SK-N-SH (cell line): ENCODE data around the gene PTER. TPM values are rescaled to one million over a fixed set of nuclear protein-coding genes. Genes with fewer than 3 reads are reported as not detected.
A peak's percentile ranks its signal among the peaks of the same experiment; 100 is the strongest.

Experiments used
- CTCF ChIA-PET: fragments of 300-600, 350-600 bp; formaldehyde crosslinking; extraction: SDS; loops from one replicate; lab custom pipeline; 2021; lab: Yijun Ruan, JAX
- POLR2A ChIA-PET: fragments of 350-600 bp; sonication (Branson Sonifier 250); formaldehyde crosslinking; extraction: SDS; loops from one replicate; lab custom pipeline; 2020; ENCODE audit warnings: antibody characterized with exemption, inconsistent platforms; lab: Yijun Ruan, JAX
- DNase-seq: peaks from one replicate; pipeline ENCODE4 v3.0.0; 2012
- H2AFZ ChIP-seq: fragments of 200-600 bp; sonication (generic); 2 replicates; pipeline ENCODE4 v1.8.1; 2016; ENCODE audit warnings: antibody characterized with exemption, mild to moderate bottlenecking, low read depth
- H3F3A ChIP-seq: fragments of 200-600 bp; sonication (generic); replicated peaks from 2 replicates; pipeline ENCODE3; 2016; ENCODE audit warnings: antibody characterized with exemption, mild to moderate bottlenecking; ENCODE audit not compliant: insufficient read depth
- H3K27ac ChIP-seq, 2 experiments: fragments of 200-500 bp in 1 of 2; fragments of 200-600 bp in 1 of 2; sonication (Bioruptor generic) in 1 of 2; sonication (generic), shearing (Covaris generic) in 1 of 2; 2 replicates each; pipeline versions ENCODE4 v1.5.1 to v1.6.1; 2014 to 2016; ENCODE audit warnings: low read depth in 2 of 2, inconsistent platforms in 1 of 2, low read length in 1 of 2, mild to moderate bottlenecking in 1 of 2, mixed read lengths in 1 of 2
- H3K27me3 ChIP-seq: fragments of 200-600 bp; sonication (generic), shearing (Covaris generic); 2 replicates; pipeline ENCODE4 v1.6.1; 2016; ENCODE audit warnings: mixed run types; ENCODE audit not compliant: insufficient read depth
- H3K36me3 ChIP-seq, 2 experiments: fragments of 200-500 bp in 1 of 2; fragments of 200-600 bp in 1 of 2; sonication (Bioruptor generic) in 1 of 2; sonication (generic) in 1 of 2; replicated peaks in 1 of 2; 2 replicates each; pipeline versions ENCODE3 to v1.5.1; 2014 to 2016; ENCODE audit warnings: low read length in 1 of 2, mild to moderate bottlenecking in 1 of 2; ENCODE audit not compliant: insufficient read depth in 2 of 2, control insufficient read depth in 1 of 2
- H3K4me1 ChIP-seq, 2 experiments: fragments of 200-500 bp in 1 of 2; fragments of 200-600 bp in 1 of 2; sonication (Bioruptor generic) in 1 of 2; sonication (generic), shearing (Covaris generic) in 1 of 2; 2 replicates each; pipeline versions ENCODE4 v1.5.1 to v1.6.1; 2014 to 2016; ENCODE audit warnings: low read depth in 1 of 2, low read length in 1 of 2, mixed run types in 1 of 2; ENCODE audit not compliant: insufficient read depth in 2 of 2, control insufficient read depth in 1 of 2
- H3K4me2 ChIP-seq: fragments of 200-600 bp; sonication (generic), shearing (Covaris generic); 2 replicates; pipeline ENCODE4 v1.6.1; 2017; ENCODE audit warnings: mixed run types
- H3K4me3 ChIP-seq, 2 experiments: fragments of 200-500 bp in 1 of 2; fragments of 200-600 bp in 1 of 2; sonication (Bioruptor generic) in 1 of 2; sonication (generic), shearing (Covaris generic) in 1 of 2; 2 replicates each; pipeline versions ENCODE4 v1.5.1 to v1.8.1; 2014 to 2016; ENCODE audit warnings: low read depth in 2 of 2, inconsistent platforms in 1 of 2, low read length in 1 of 2, mild to moderate bottlenecking in 1 of 2, mixed read lengths in 1 of 2, moderate library complexity in 1 of 2
- H3K79me2 ChIP-seq: fragments of 200-600 bp; sonication (generic); 2 replicates; pipeline ENCODE4 v1.8.1; 2017; ENCODE audit warnings: mild to moderate bottlenecking; ENCODE audit not compliant: insufficient read depth
- H3K9ac ChIP-seq: fragments of 200-600 bp; sonication (generic); 2 replicates; pipeline ENCODE4 v1.6.1; 2017; ENCODE audit warnings: mixed run types
- H3K9me2 ChIP-seq: fragments of 200-600 bp; sonication (generic); 2 replicates; pipeline ENCODE4 v1.6.1; 2017; ENCODE audit warnings: mixed run types
- H3K9me3 ChIP-seq: fragments of 200-600 bp; sonication (generic); 2 replicates; pipeline ENCODE4 v1.6.1; 2017; ENCODE audit warnings: mixed run types, mild to moderate bottlenecking, moderate library complexity
- H4K20me1 ChIP-seq: fragments of 200-600 bp; sonication (generic); 2 replicates; pipeline ENCODE4 v1.6.1; 2017; ENCODE audit warnings: mild to moderate bottlenecking, mixed run types; ENCODE audit not compliant: insufficient read depth
- CTCF ChIP-seq: fragments of 200-600 bp; sonication (generic); IDR thresholded peaks from 2 replicates; pipeline ENCODE4 v1.6.1; 2017; ENCODE audit warnings: antibody characterized with exemption, mild to moderate bottlenecking, moderate library complexity
- FOXJ3 ChIP-seq: sonication (generic); formaldehyde crosslinking; IDR thresholded peaks from 2 replicates; pipeline ENCODE4 v1.5.1; 2020; ENCODE audit warnings: mild to moderate bottlenecking, missing genetic modification reagents
- MAX ChIP-seq: IDR thresholded peaks from 2 replicates; pipeline ENCODE4 v1.4.0; 2012; ENCODE audit warnings: low read depth
- TEAD4 ChIP-seq: IDR thresholded peaks from 2 replicates; pipeline ENCODE4 v1.4.0; 2012; ENCODE audit warnings: mild to moderate bottlenecking, borderline replicate concordance; ENCODE audit not compliant: insufficient read depth
- WGBS: methylation state at CpG from one replicate; pipeline ENCODE4 v1.1.6; 2017; ENCODE audit warnings: low lambda C conversion rate; 5-methylcytosine and 5-hydroxymethylcytosine counted together
- polyA plus RNA-seq, 3 experiments: library from polyadenylated mRNA; depleted of rRNA; stranded (reverse); fragments of >200 nt; gene quantifications; 2 replicates each; pipeline ENCODE4 v1.2.3, GENCODE V29; 2012

PTER gene
- polyA plus RNA-seq, 1 of the 3 experiments (the other 2 are of a cell fraction), result not detected

- 91% methylated on average over 29 of the region's 31 CpGs for WGBS
- Histone ChIP-seq H3K27me3 (peaks cover 19% of the 10 kb centered on the region), H3K4me1 (peaks cover 0 to 3% of the 10 kb centered on the region in 2 experiments; a peak in 1 of 4 replicates), H3K4me3 (no peak overlapping the region), H3K4me2 (no peak overlapping the region), H3K9me2 (no peaks in the 10 kb centered on the region), H2AFZ (no peak overlapping the region), H4K20me1 (no peaks in the 10 kb centered on the region), H3K36me3 (no peaks in the 10 kb centered on the region), H3K9me3 (no peaks in the 10 kb centered on the region), H3K27ac (no peak overlapping the region), H3F3A (no peaks in the 10 kb centered on the region)
- CTCF ChIA-PET, result interaction anchor here (0.6 to 2.1 kb wide), 7 partner anchors 17 to 640 kb away, joined by 3 to 13 read pairs (median 4); no protein-coding TSS in a partner anchor
- POLR2A ChIA-PET, result interaction anchor here (0.8 kb wide), 1 partner anchor 336 kb away, joined by 5 read pairs; no protein-coding TSS in a partner anchor
- no peak for DNase-seq
- TF ChIP-seq FOXJ3 (no peak), TEAD4 (no peak), MAX (no peak), CTCF (no peak)
- TF ChIP-seq, all 33 proteins: peak for 0
- no peaks in the 10 kb centered on the region for H3K79me2 ChIP-seq
- H3K9ac ChIP-seq, result no peak overlapping the region
Measured at GRCh38 chr10:16519250-16519907, 82.6 kb downstream of the PTER start.

GRCh38 chr10:16519908-16520861 lies 83.4 kb downstream of the PTER start:
- H3K9me3 ChIP-seq, result no peaks in the 10 kb centered on the region
- DNase-seq, result peak; percentile 54
- H3K27ac ChIP-seq, result no peak overlapping the region
- no peak overlapping the region for H3K4me2 ChIP-seq
- no peaks in the 10 kb centered on the region for H3K79me2 ChIP-seq
- peaks cover 19% of the 10 kb centered on the region for H3K27me3 ChIP-seq
- 66% methylated on average over 65 of the region's 104 CpGs for WGBS
- peaks cover 0 to 3% of the 10 kb centered on the region in 2 experiments; a peak in 1 of 4 replicates for H3K4me1 ChIP-seq
- H3K36me3 ChIP-seq, result no peaks in the 10 kb centered on the region
- H3K9me2 ChIP-seq, result no peaks in the 10 kb centered on the region
- H3K4me3 ChIP-seq, result peak overlapping the region in 1 of 2 experiments; percentile 41; a peak in 1 of 4 replicates
- no peaks in the 10 kb centered on the region for H4K20me1 ChIP-seq
- ChIA-PET CTCF (interaction anchor here (0.6 to 2.1 kb wide), 4 partner anchors 14 to 618 kb away, joined by 3 to 13 read pairs (median 3); no protein-coding TSS in a partner anchor), POLR2A (no interaction called here)
- no peak overlapping the region; the same call in 1 of the 2 replicates for H2AFZ ChIP-seq
- no peak for TF ChIP-seq FOXJ3
- H3F3A ChIP-seq, result no peaks in the 10 kb centered on the region
- no peak overlapping the region for H3K9ac ChIP-seq
